Nephron (organoid): ENCODE measurements around the gene CCR5AS.

Experiments used
- H3K27ac Mint-ChIP-seq, 3 experiments: 2 replicates each; pipeline ENCODE4 v1.8.0; 2020; ENCODE audit warnings: mixed read lengths in 3 of 3, mild to moderate bottlenecking in 2 of 3, moderate library complexity in 1 of 3
- H3K27me3 Mint-ChIP-seq: 2 replicates; pipeline ENCODE4 v1.8.0; 2021; ENCODE audit warnings: low read depth, mild to moderate bottlenecking, moderate library complexity, mixed read lengths
- H3K36me3 Mint-ChIP-seq: 2 replicates; pipeline ENCODE4 v1.8.0; 2020; ENCODE audit warnings: low read depth, mixed read lengths
- H3K4me1 Mint-ChIP-seq: 2 replicates; pipeline ENCODE4 v1.8.0; 2020; ENCODE audit warnings: mixed read lengths
- H3K4me3 Mint-ChIP-seq, 3 experiments: 2 replicates each; pipeline ENCODE4 v1.8.0; 2020; ENCODE audit warnings: mild to moderate bottlenecking in 3 of 3, mixed read lengths in 3 of 3, moderate library complexity in 2 of 3
- H3K9me3 Mint-ChIP-seq: 2 replicates; pipeline ENCODE4 v1.8.0; 2020; ENCODE audit warnings: mixed read lengths
- CTCF ChIP-seq, 3 experiments: fragments of 200-600 bp; sonication (generic); IDR thresholded peaks; one replicate each; pipeline ENCODE4 v1.5.0; 2021; ENCODE audit warnings: antibody characterized with exemption in 3 of 3; ENCODE audit not compliant: unreplicated experiment in 3 of 3

The CCR5AS gene

GRCh38 chr3:46422617-46423016 lies 15.8 kb upstream of the CCR5AS start:
- Mint-ChIP-seq H3K27me3 (peaks cover 9% of the 10 kb centered on the region), H3K9me3 (no peaks in the 10 kb centered on the region), H3K4me1 (no peaks in the 10 kb centered on the region), H3K27ac (no peak overlapping the region), H3K4me3 (no peak overlapping the region), H3K36me3 (no peaks in the 10 kb centered on the region)
- no peak for TF ChIP-seq CTCF (IDR thresholded peaks at IDR 0.05; ENCODE audit: unreplicated experiment in 3 of 3)

- H3K4me1 Mint-ChIP-seq: peaks cover 4% of the 10 kb centered on the region
- no peak overlapping the region for H3K4me3 Mint-ChIP-seq
- no peaks in the 10 kb centered on the region for H3K36me3 Mint-ChIP-seq
- no peaks in the 10 kb centered on the region for H3K9me3 Mint-ChIP-seq
- TF ChIP-seq CTCF (IDR thresholded peaks at IDR 0.05; ENCODE audit: unreplicated experiment in 3 of 3): no peak
- H3K27ac Mint-ChIP-seq: no peak overlapping the region
- peaks cover 11% of the 10 kb centered on the region for H3K27me3 Mint-ChIP-seq
Measured at GRCh38 chr3:46420931-46421330, 14.1 kb upstream of the CCR5AS start.

DNA sequence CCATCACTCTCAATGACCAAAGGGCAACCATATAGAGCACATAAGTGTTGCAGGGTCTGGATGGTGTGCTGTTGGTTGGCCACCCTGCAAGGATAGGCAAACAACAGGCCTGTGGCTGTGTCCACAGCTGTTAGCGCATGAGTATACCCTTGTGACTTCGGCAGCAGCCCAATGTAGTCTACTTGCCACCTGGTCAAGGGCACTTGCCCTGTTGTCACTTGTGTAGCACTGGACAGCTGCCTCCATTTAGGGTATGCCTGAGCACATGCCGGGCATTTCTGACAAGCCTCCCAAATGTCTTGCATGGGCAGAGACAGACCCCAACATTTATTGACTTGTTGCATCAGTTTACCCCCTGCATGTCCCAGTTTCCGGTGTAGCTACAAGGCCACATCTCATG lies 12.9 kb upstream of the CCR5AS start:
- Mint-ChIP-seq H3K36me3 (no peaks in the 10 kb centered on the region), H3K27ac (no peak overlapping the region), H3K4me1 (peaks cover 8% of the 10 kb centered on the region), H3K4me3 (no peak overlapping the region), H3K27me3 (peaks cover 11% of the 10 kb centered on the region), H3K9me3 (no peaks in the 10 kb centered on the region)
- no peak for TF ChIP-seq CTCF (IDR thresholded peaks at IDR 0.05; ENCODE audit: unreplicated experiment in 3 of 3)

GRCh38 chr3:46417841-46418611 lies 11.2 kb upstream of the CCR5AS start:
- Mint-ChIP-seq H3K27ac (no peak overlapping the region), H3K4me3 (no peak overlapping the region), H3K27me3 (peaks cover 11% of the 10 kb centered on the region), H3K4me1 (peaks cover 8% of the 10 kb centered on the region), H3K36me3 (no peaks in the 10 kb centered on the region), H3K9me3 (no peaks in the 10 kb centered on the region)
- TF ChIP-seq CTCF (IDR thresholded peaks at IDR 0.05; ENCODE audit: unreplicated experiment in 3 of 3): no peak

- peaks cover 8% of the 10 kb centered on the region for H3K4me1 Mint-ChIP-seq
- no peak overlapping the region for H3K27ac Mint-ChIP-seq
- no peak for TF ChIP-seq CTCF (IDR thresholded peaks at IDR 0.05; ENCODE audit: unreplicated experiment in 3 of 3)
Measured at GRCh38 chr3:46416811-46417510, 10.1 kb upstream of the CCR5AS start.

More at GRCh38 chr3:46416811-46417510, 10.1 kb upstream of the CCR5AS start:
- no peaks in the 10 kb centered on the region for H3K36me3 Mint-ChIP-seq
- no peaks in the 10 kb centered on the region for H3K9me3 Mint-ChIP-seq
- H3K4me3 Mint-ChIP-seq: no peak overlapping the region
- H3K27me3 Mint-ChIP-seq: peaks cover 14% of the 10 kb centered on the region
